Esophagus squamous epithelium (tissue), 4 donors: ENCODE results near the gene HSD17B2.

Experiments used
- CTCF ChIP-seq, 6 experiments: fragments of 450-650 bp in 4 of 6; fragments of 200-600 bp in 2 of 6; sonication (generic) in 2 of 6; IDR thresholded peaks; one replicate each; pipeline ENCODE4 v1.5.1; 2016 to 2019; ENCODE audit warnings: antibody characterized with exemption in 6 of 6, mild to moderate bottlenecking in 4 of 6, moderate library complexity in 4 of 6
- POLR2A ChIP-seq, 4 donors: fragments of 450-650 bp; IDR thresholded peaks; one replicate each; pipeline ENCODE4 v1.6.1; 2017; ENCODE audit warnings: antibody characterized with exemption in 4 of 4, mild to moderate bottlenecking in 4 of 4, moderate library complexity in 3 of 4

GRCh38 chr16:82082543-82083244, 47.6 kb downstream of the HSD17B2 start:
- no peak for TF ChIP-seq CTCF (IDR thresholded peaks at IDR 0.05)
- TF ChIP-seq POLR2A (IDR thresholded peaks at IDR 0.05) = no peak
